Stimulated activated CD4-positive, alpha-beta T cell treated with anti-CD3 and anti-CD28 coated beads, Interleukin-4, amount 100 ng/mL, for 1 hour (primary cell): ENCODE data around the gene STK39.

ENCODE experiments used
- DNase-seq: peaks from one replicate; pipeline ENCODE4 v3.0.0-alpha.2; 2020

Gene STK39

GRCh38 chr2:167942366-167943081 is 304.9 kb downstream of the STK39 start:
- no peak for DNase-seq

- no peak for DNase-seq
These were observed 305.8 kb downstream of the STK39 start for GRCh38 chr2:167941604-167942003.

- no peak for DNase-seq
These were observed 306.5 kb downstream of the STK39 start for GRCh38 chr2:167940734-167941507.

DNA sequence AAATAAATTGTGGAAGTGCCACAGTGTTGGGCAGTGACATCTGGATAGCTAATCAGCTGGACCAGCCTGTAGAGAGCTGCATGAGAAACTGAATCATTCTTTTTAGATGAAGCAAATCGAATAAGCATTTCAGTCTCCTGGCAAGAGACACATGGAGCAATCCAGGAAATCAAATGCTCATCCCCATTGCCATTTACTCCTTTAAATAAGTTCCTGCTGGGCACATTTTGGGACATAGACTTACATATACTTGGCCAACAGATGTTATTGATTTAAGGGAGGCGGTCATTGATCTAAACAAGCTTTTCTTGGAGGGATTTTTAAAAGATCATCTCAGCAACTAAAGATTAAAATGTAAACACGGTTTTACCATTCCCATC is 307.1 kb downstream of the STK39 start:
- no peak for DNase-seq

GRCh38 chr2:167939514-167940345 is 307.7 kb downstream of the STK39 start:
- no peak for DNase-seq

DNA sequence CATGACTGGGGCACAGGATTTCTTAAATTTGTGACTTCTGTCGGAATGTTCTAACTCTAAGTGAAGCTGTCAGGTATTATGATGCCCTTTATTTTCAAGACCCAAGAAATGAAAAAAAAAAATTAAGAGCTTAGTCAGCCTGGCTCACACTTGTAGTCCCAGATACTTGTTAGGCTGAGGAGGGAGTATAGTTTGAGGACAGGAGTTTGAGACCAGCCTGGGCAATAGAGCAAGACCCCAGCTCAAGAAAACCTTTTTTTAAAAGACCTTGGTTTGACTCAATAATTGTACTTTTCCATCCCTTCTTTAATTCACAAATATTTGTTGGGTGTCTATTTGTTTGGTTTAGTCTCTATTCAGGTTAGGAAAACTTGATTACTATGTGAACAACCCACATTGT is 310.0 kb downstream of the STK39 start:
- DNase-seq: no peak

- no peak for DNase-seq
These were observed 311.6 kb downstream of the STK39 start for GRCh38 chr2:167935803-167936110.

- DNase-seq: no peak
These were observed 314.1 kb downstream of the STK39 start for GRCh38 chr2:167933097-167933814.

DNA sequence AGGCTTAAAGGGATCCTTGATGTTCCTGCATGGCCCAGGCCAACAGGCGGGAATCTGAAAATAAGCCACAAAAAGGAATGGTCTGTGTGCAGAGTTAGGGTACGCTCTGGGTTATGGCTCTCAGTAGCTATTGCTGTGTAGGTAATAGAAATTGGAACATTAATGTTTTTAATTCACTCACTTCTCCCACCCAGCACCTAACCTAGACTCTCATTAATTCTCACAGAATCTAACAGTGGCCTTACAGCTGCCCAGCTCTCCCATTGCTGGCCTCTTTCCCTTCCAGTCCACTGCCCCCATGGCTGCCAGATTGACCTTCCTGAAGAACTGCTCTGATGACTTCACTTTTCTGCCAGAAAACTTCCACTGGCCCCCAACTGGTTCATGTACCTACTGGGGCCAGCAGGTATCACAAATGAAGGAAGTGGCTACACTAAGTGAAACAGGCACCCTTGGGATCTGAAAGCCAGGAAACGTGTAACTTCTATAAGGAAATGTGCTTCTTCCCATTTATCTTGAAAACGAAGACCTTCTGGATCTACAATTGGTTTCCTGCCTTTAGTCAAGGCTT is 315.2 kb downstream of the STK39 start:
- DNase-seq: no peak

DNA sequence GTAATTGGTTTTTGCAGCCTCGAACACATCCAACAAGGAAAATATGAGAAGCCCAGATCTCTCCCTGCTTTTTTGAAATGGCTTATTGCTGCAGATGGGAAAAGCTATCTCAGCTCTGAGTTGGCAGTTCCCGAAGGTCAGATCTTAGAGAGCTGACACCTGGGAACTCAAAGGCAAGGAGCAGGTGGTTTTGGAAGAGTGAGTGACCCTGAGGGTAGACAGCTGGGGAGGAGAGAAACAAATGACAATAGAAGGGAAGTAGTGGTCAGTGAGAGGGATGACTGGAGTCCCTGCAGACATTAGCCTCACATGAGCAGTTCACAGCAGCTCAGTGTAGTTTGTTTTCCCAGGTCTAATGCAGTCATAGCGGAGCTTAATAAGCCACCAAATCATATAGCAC is 317.9 kb downstream of the STK39 start:
- no peak for DNase-seq

DNA sequence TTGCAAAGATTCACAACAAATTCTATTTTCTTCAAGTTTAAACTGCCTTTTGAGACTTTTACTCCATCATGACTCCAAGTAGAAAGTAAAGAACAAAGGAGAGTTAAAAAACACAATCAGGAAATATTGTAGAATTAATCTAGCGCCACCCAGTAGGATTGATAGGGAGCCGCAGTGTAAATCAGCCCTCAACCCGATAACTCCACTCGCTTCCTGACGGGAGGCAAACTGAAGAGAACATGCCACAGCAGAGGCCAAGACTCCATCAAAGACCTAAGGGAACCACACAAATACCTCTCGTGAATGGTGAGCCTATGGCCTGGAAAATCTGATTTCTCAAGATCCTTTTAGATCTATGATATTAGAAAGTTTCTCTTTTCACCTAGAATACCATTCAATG is 319.0 kb downstream of the STK39 start:
- DNase-seq: no peak

DNA sequence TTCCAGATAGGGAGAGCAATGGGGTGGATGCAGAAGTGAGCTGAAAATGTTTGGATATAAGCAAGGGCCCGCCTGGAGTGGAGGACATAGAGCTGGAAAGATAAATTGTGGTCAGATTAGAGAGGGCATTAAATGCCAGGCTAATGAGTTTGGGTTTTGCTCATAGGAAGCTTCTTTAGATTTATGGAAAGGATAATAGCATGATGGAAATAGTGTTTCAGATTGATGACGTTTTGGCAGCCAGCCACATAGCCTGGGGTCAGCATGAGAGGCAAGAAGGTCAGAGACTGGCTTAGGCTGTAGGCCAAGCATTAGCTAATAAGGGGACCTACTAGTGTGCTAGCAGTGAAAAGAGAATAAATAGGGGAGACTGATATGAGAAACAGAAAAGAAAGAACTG is 321.6 kb downstream of the STK39 start:
- no peak for DNase-seq

DNA sequence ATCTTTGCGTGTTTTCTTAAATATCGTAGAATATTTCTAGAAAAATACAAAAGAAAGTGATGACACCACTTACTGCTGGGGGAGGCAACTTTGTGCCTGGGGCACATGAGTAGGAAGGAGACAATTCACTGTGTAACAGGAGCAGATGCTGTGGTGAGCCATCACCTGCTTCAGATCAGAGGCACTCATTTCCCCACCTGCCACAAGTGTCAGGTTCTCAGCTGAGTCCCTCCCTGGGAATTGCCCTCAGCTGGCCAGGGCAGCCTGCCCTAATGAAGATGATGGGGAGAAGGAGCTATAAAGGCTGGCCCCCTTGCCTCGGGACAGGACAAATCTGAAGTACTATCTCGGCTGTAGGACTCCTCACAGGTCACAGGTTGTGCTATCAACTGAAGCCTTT is 322.8 kb downstream of the STK39 start:
- no peak for DNase-seq

GRCh38 chr2:167916756-167917155 is 330.6 kb downstream of the STK39 start:
- DNase-seq: no peak

GRCh38 chr2:167914969-167915368 is 332.4 kb downstream of the STK39 start:
- DNase-seq: no peak

GRCh38 chr2:167908786-167909185 is 338.6 kb downstream of the STK39 start:
- no peak for DNase-seq

DNA sequence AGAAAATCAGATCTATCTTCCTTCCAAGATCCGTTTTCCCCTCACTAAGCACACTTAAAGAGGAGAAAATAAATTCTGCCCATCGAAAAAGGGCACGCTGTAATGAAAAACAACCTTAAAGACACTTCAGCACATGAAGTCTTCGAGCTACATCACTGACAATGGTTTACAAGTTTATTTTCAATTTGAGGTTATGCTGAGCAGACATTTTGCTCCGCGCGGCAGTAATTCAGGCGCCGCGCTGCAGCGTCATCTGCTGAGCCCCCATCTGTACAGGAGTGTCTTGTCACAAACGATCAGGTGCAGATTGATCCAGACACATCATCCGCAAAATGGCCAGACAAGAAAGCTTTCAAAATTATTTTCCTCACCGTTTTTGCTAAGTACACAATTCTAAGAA is 341.7 kb downstream of the STK39 start:
- no peak for DNase-seq
